ENCODE measurements around the gene PRSS21. TPM values are rescaled to one million over a fixed set of nuclear protein-coding genes. Genes with fewer than 3 reads are reported as not detected.
A peak's percentile ranks its signal among the peaks of the same experiment; 100 is the strongest.

Gene PRSS21
- total RNA-seq, 1 donor from 2014 or later: not detected

GRCh38 chr16:2799205-2799858 lies 17.7 kb upstream of the PRSS21 start:
- no peak for DNase-seq (ENCODE audit: low spot score)
- intact Hi-C loops (cut with DNase I): no loop called here

DNA sequence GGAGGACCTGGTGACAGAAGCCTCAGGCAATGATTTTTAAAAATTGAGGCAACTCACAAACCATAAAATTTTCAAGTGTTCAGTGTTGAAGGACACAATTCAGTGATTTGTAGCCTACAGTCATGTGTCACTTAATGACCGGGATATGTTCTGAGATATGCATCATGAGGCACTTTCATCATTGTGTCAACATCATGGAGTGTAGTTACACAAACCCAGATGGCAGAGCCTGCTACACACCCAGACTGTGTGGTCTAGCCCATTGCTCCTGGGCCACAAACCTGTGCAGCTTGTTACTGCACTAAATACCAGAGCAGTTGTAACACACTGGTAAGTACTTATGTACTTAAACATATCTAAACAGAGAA lies 17.2 kb upstream of the PRSS21 start:
- intact Hi-C loops (cut with DNase I): no loop called here
- no peak for DNase-seq (ENCODE audit: low spot score)

DNA sequence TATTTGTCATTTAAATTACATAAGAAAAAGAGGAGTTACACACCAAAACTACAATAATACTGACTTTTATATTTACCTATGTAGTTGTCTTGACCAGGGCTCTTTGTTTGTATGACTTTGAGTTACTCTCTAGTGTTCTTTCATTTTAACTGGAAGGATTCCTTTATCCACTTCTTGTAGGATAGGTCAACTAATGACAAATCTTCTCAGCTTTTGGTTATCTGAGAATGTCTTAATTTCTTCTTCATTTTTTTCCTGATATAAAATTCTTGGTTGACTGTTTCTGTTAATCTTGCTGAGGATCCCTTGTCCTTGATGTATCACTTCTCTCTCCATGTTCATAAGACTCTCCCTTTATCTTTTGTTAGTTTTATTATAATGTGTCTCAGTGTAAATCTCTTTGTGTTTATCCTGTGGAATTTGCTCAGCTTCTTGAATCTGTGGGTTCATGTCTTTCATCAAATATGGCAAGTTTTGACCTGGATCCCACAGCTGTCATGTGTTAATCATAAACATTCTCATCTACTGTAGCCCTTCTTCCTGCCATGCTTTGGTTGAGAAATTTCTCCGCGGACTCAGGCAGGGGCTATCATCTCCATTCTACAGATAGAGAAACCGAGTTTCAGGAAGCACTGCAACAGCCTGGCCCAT lies 13.4 kb upstream of the PRSS21 start:
- no peak for DNase-seq (ENCODE audit: low spot score)
- intact Hi-C loops (cut with DNase I): no loop called here

GRCh38 chr16:2804728-2805127 lies 12.3 kb upstream of the PRSS21 start:
- no peak for DNase-seq (ENCODE audit: low spot score)
- intact Hi-C loops (cut with DNase I): no loop called here

DNA sequence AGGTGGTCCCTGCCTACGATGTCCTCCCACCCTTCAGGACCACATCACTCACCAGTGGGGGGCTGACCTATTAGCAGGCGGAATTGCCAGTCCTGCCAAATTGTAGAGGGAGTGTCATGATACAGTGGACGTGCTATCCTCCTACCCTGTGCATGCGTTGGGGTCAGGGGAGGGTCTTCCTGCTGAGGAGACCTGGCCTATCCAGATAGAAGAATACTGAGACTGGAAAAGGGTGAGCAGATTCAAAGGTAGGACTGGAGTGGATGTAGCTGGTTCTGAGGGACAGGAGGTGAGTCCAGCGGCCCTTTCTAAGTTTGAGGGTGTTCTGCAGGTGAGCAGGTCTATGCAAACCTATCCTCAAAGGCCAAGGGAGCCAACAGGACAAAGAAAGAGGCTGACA lies 10.8 kb upstream of the PRSS21 start:
- DNase-seq (ENCODE audit: low spot score): no peak
- intact Hi-C loops (cut with DNase I): no loop called here

- DNase-seq (ENCODE audit: low spot score): no peak
- intact Hi-C loops (cut with DNase I): no loop called here
Measured at GRCh38 chr16:2808181-2808580, 8.9 kb upstream of the PRSS21 start.

DNA sequence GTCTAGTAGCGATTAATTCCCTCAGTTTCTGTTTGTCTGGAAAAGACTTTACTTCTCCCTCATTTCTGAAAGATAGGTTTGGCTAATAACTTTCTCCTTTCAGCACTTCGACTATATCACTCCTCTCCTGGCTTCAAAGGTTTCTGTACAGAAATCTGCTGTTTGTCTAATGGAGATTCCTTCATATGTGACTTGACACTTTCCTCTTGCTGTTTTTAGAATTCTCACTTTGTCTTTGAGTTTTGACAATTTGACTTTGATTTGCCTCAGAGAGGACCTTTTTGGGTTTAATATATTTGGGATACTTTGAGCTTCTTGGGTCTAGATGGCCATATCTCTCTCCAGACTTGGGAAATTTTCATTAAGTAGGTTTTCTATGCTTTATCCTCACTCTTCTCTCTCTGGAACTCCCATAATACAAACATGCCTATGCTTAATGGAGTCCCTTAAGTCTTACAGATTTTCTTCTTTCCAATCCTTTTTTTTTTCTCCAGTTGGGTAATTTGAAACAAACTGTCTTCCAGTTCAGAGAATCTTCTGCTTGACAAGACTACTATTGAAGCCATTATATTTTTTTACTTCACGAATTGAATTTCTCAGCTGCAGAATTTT lies 7.8 kb upstream of the PRSS21 start:
- intact Hi-C loops (cut with DNase I): no loop called here
- no peak for DNase-seq (ENCODE audit: low spot score)

DNA sequence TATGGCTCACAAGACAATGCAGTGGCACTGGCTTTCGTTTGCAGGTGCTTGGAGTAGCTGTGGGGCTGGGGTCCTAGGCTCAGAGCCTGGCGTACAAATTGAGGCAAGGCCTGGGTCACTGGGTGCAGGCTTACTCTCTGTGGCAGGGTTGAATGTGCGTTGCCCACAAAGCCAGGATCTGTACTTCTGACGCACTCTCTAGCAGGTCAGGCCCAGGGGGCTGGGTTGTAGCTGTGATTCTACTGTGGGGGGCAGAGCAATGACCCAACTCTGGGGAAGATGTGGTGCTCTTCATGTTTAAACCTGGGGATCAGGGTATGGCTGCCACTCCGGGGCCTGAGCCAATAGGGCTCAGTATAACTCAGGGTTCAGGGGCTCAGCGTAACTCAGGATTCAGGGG lies 6.4 kb upstream of the PRSS21 start:
- intact Hi-C loops (cut with DNase I): no loop called here
- DNase-seq (ENCODE audit: low spot score): no peak

GRCh38 chr16:2811703-2812471 lies 5.2 kb upstream of the PRSS21 start:
- no peak for DNase-seq (ENCODE audit: low spot score)
- intact Hi-C loops (cut with DNase I): no loop called here

GRCh38 chr16:2813771-2814221 lies 3.2 kb upstream of the PRSS21 start:
- intact Hi-C loops (cut with DNase I): no loop called here

GRCh38 chr16:2814551-2815298 lies 2.3 kb upstream of the PRSS21 start:
- no peak for DNase-seq (ENCODE audit: low spot score)
- intact Hi-C loops (cut with DNase I): no loop called here

More at GRCh38 chr16:2813771-2814221, 3.2 kb upstream of the PRSS21 start:
- DNase-seq (ENCODE audit: low spot score): peak; percentile 57

DNA sequence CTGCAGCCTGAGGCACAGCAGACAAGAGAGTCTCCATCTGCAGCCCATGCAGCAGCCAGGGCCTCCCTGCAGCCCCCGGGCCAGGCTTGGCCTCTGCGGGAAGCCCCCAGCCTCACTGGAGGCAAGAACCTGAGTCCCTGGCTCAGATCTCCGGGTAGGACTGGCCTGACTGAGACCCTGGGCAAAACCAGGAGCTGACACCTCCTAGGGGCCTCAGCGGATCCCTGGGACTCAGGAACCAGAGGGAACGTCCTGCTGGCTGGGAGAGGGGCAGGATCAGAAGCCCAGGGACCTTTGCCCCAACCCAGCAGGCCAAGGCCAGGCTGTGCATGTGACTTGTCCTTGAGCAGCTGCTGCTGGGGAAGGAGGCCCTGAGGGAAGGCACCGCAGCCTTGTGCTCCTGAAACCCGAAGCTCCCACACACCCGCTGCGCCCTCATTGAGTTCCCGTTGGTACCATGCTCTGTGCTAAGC lies 1.7 kb upstream of the PRSS21 start:
- DNase-seq (ENCODE audit: low spot score): no peak
- intact Hi-C loops (cut with DNase I): no loop called here

DNA sequence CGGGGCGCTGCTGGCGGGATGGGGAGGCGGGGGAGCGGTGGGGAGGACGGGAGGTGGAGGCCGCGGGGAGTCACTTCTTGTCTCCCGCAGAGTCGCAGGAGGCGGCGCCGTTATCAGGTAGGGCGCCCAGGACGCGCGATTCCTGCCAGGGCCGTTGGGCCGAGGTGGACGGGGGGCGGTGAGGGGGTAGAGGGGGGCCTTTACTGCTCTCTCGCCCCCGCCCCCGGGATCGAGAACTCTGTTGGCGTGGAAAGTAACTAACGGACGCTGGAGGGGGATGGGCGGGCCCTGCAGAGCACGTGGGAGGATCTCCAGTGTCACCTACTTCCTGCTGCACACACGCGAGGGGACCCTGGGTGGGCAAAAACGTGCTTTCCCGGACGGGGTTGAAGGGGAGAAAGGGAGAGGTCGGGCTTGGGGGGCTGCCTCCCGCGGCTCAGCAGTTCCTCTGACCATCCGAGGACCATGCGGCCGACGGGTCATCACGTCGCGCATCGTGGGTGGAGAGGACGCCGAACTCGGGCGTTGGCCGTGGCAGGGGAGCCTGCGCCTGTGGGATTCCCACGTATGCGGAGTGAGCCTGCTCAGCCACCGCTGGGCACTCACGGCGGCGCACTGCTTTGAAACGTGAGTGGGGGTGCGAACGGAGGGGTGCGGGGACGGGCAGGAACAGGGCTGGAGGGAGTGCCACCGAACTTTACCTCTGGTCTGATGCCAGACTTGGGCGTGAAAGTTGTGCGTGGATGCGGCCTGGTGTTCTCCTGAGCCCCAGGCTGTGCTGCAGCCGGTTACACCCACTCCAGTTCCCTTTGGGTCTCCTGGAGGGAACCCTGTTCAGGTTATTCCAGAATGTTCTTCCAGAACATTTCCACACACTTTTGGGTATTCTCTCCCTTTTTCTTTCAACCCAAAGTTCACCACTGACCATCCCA lies 569 bp downstream of the PRSS21 start:
- DNase-seq (ENCODE audit: low spot score): peak; percentile 70
- intact Hi-C loops (cut with DNase I): no loop called here

- intact Hi-C loops (cut with DNase I): no loop called here
- DNase-seq (ENCODE audit: low spot score): peak; percentile 51
Measured at GRCh38 chr16:2818272-2818876, 1.3 kb downstream of the PRSS21 start.

DNA sequence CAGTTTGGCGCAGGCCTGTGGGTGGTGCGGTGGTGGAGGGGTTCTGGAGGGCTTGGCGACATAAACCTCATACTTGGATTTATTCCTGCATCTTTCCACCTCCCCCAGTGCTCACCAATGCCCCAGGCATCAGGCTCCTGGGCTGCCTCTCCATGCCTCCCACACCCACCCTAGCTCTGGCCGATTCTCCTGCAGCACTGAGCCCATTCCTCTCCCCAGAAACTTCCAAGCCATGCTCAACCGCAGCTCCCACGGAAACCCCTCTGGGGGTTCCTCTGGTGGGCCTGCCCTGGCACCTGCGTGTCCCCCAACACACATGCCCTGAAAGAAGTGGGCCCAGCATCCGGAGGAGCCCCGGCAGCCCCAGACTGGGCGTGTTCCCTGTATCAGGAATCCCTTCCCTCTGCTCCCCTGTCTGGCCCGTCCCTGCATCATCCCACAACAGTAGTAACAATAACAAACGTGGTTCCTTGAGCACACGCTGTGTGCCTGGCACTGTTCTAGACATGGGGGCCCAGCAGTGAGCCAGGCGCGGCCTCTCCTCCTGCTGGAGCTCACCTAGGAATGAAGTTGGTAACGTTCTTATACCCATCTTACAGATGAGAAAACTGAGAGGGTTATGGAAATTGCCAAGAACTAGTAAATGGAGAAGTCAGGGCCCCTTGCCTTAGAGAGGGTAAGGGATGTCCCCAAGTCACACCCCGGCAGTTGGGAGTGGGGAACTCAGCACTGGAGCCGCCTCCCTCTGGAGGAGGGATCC lies 2.3 kb downstream of the PRSS21 start:
- peak; percentile 66 for DNase-seq (ENCODE audit: low spot score)
- intact Hi-C loops (cut with DNase I): no loop called here

- DNase-seq (ENCODE audit: low spot score): peak; percentile 66
- intact Hi-C loops (cut with DNase I): no loop called here
Measured at GRCh38 chr16:2819939-2820835, 3.1 kb downstream of the PRSS21 start.
